Breast epithelium (tissue), 3 donors: ENCODE data around the gene TTC7B.

Experiments
- CTCF ChIP-seq, 3 donors: fragments of 450-650 bp; IDR thresholded peaks; one replicate each; pipeline ENCODE4 v1.5.1; 2016 to 2017; ENCODE audit warnings: antibody characterized with exemption in 3 of 3, mild to moderate bottlenecking in 3 of 3, moderate library complexity in 3 of 3
- POLR2A ChIP-seq: fragments of 450-650 bp; IDR thresholded peaks from one replicate; pipeline ENCODE4 v1.6.1; 2016; ENCODE audit warnings: antibody characterized with exemption, mild to moderate bottlenecking, moderate library complexity
- POLR2AphosphoS5 ChIP-seq, 3 donors: sonication (generic); formaldehyde crosslinking; IDR thresholded peaks; one replicate each; pipeline ENCODE4 v1.6.1; 2017; ENCODE audit warnings: antibody characterized with exemption in 3 of 3

DNA sequence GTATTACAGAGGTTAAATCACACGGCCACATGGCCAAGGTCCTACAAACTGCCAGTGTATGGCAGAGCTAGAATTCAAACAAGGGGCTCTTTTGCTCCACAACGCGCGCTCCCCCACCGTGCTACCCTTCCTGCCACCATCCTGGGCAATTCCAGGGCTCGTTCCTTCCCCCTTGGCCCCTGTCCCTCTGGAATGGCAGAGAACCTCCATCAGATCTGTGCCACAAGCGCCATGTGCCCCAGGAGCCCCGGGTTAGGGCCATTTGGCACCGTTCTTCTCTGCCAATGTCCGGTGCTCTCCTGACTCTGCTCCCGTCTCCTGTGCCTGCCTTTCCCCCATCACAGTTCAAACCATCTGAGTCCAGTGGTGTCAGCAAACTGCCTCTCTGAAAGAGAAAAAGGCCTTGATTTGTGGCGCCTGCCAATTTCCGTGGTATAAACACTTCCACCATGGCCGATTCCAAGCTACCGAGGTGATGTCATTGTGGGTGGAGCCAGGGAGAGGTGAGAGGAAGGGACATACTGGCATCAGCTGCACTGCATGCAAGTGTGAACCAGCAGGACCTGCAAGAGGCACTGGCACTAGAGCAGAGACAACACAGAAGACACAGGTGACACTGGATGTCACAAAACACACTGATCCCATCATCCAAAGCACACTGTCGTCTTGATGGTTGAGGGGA is 256.3 kb downstream of the TTC7B start:
- TF ChIP-seq CTCF (IDR thresholded peaks at IDR 0.05) (no peak), POLR2A (no peak), POLR2AphosphoS5 (IDR thresholded peaks at IDR 0.05) (no peak)
